ENCODE data around the gene MYH13.

DNA sequence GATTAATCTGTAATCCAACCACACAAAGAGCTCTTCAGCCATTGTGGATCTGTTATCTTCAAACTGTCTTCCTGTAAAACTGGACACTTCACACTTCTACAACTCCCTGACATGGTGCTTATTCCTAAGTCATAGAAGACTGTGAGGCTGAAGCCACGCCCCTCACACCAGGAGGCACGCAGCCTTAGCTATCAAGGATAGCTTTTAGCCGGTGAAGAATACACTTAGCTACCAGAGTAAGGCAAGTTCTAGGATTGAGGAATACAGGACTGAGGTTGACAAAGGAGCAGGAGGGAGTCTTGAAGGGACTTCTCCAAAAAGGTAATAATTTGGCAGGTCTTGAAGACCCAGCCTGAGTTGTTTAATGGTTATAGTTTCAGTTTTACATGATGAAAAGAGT lies 94.6 kb downstream of the MYH13 start:
- TF ChIP-seq POLR2AphosphoS5 (IDR thresholded peaks at IDR 0.05; ENCODE audit: insufficient read depth, low read depth, low read length), result no peak
- TF ChIP-seq JUN (IDR thresholded peaks at IDR 0.05; ENCODE audit: borderline replicate concordance, insufficient read depth, insufficient read length, low read depth), result no peak
- TF ChIP-seq, protein P1, sequence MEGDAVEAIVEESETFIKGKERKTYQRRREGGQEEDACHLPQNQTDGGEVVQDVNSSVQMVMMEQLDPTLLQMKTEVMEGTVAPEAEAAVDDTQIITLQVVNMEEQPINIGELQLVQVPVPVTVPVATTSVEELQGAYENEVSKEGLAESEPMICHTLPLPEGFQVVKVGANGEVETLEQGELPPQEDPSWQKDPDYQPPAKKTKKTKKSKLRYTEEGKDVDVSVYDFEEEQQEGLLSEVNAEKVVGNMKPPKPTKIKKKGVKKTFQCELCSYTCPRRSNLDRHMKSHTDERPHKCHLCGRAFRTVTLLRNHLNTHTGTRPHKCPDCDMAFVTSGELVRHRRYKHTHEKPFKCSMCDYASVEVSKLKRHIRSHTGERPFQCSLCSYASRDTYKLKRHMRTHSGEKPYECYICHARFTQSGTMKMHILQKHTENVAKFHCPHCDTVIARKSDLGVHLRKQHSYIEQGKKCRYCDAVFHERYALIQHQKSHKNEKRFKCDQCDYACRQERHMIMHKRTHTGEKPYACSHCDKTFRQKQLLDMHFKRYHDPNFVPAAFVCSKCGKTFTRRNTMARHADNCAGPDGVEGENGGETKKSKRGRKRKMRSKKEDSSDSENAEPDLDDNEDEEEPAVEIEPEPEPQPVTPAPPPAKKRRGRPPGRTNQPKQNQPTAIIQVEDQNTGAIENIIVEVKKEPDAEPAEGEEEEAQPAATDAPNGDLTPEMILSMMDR (IDR thresholded peaks at IDR 0.05; ENCODE audit: extremely low read depth in 1 of 2, insufficient read depth in 1 of 2, low read depth in 1 of 2, low read length in 2 of 2), result no peak
- no peak for TF ChIP-seq POLR2A (IDR thresholded peaks at IDR 0.05; ENCODE audit: low read depth, low read length)
- TF ChIP-seq EZH2 (IDR thresholded peaks at IDR 0.05; ENCODE audit: borderline replicate concordance, low read depth, low read length, severe bottlenecking), result no peak
- no peak for TF ChIP-seq MYC (IDR thresholded peaks at IDR 0.05; ENCODE audit: low read depth, low read length)
- TF ChIP-seq, protein P2, sequence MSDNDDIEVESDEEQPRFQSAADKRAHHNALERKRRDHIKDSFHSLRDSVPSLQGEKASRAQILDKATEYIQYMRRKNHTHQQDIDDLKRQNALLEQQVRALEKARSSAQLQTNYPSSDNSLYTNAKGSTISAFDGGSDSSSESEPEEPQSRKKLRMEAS (IDR thresholded peaks at IDR 0.05; ENCODE audit: insufficient read depth, insufficient read length), result no peak
- no peak for TF ChIP-seq FOS (IDR thresholded peaks at IDR 0.05; ENCODE audit: borderline replicate concordance, insufficient read depth, low read length)
